NCI-H748 (cell line): ENCODE measurements around the gene MYO10.
A peak's percentile ranks its signal among the peaks of the same experiment; 100 is the strongest.
"Not testable (repeated sequence)": the region's sequence is repeated elsewhere in the genome, so short reads cannot be mapped to it uniquely, and the experiment has no call there.

Source experiments
- DNase-seq: peaks from one replicate; lab custom pipeline; 2025; ENCODE audit not compliant: unreplicated experiment; lab: John Stamatoyannopoulos, UW

MYO10 gene

GRCh38 chr5:16889203-16889971 lies 46.7 kb downstream of the MYO10 start:
- DNase-seq, result peak; percentile 74

- no peak for DNase-seq
These were observed 47.4 kb downstream of the MYO10 start for GRCh38 chr5:16888694-16889124.

GRCh38 chr5:16886793-16887345 lies 49.2 kb downstream of the MYO10 start:
- no peak for DNase-seq

GRCh38 chr5:16886366-16886736 lies 49.7 kb downstream of the MYO10 start:
- no peak for DNase-seq

- DNase-seq, result no peak
These were observed 50.3 kb downstream of the MYO10 start for GRCh38 chr5:16885635-16886365.

- peak; percentile 34 for DNase-seq
These were observed 51.5 kb downstream of the MYO10 start for GRCh38 chr5:16884595-16884994.

- no peak for DNase-seq
These were observed 52.3 kb downstream of the MYO10 start for GRCh38 chr5:16883806-16884205.

- no peak for DNase-seq
These were observed 52.9 kb downstream of the MYO10 start for GRCh38 chr5:16883176-16883575.

GRCh38 chr5:16881251-16881650 lies 54.8 kb downstream of the MYO10 start:
- peak; percentile 94 for DNase-seq

- DNase-seq, result no peak
These were observed 55.5 kb downstream of the MYO10 start for GRCh38 chr5:16880547-16880946.

GRCh38 chr5:16879650-16880049 lies 56.4 kb downstream of the MYO10 start:
- no peak for DNase-seq

GRCh38 chr5:16879191-16879590 lies 56.9 kb downstream of the MYO10 start:
- DNase-seq, result no peak

GRCh38 chr5:16877267-16877935 lies 58.7 kb downstream of the MYO10 start:
- DNase-seq, result no peak

- DNase-seq, result not testable (repeated sequence)
These were observed 61.7 kb downstream of the MYO10 start for GRCh38 chr5:16874424-16874823.

- no peak for DNase-seq
These were observed 64.2 kb downstream of the MYO10 start for GRCh38 chr5:16871746-16872339.

GRCh38 chr5:16870878-16871277 lies 65.2 kb downstream of the MYO10 start:
- no peak for DNase-seq

GRCh38 chr5:16869821-16870796 lies 66.0 kb downstream of the MYO10 start:
- no peak for DNase-seq

GRCh38 chr5:16867577-16867953 lies 68.5 kb downstream of the MYO10 start:
- DNase-seq, result no peak

- DNase-seq, result no peak
These were observed 69.1 kb downstream of the MYO10 start for GRCh38 chr5:16866795-16867576.
